HK-2 (cell line): ENCODE results near the gene LYPD5.
"Not testable (repeated sequence)": the region's sequence is repeated elsewhere in the genome, so short reads cannot be mapped to it uniquely, and the experiment has no call there.

Experiments
- DNase-seq: peaks from one replicate; pipeline ENCODE4 v3.0.0-alpha.2; 2018; ENCODE audit not compliant: unreplicated experiment

Gene LYPD5

DNA sequence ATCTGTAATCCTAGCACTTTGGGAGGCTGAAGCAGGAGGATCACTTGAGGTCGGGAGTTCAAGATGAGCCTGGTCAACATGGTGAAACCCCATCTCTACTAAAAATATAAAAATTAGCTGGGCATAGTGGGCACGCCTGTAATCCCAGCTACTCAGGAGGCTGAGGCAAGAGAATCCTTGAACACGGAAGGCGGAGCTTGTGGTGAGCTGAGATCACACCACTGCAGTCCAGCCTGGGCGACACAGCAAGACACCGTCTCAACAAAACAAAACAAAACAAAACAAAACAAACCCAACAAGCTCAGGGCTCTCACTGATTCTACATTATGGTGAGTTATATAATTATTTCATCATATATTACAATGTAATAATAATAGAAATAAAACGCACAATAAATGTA is 4.2 kb upstream of the LYPD5 start:
- DNase-seq = not testable (repeated sequence)

- DNase-seq = no peak
Observed at GRCh38 chr19:43804432-43804831, 2.2 kb upstream of the LYPD5 start.

- no peak for DNase-seq
Observed at GRCh38 chr19:43799502-43800142, 2.6 kb downstream of the LYPD5 start.

DNA sequence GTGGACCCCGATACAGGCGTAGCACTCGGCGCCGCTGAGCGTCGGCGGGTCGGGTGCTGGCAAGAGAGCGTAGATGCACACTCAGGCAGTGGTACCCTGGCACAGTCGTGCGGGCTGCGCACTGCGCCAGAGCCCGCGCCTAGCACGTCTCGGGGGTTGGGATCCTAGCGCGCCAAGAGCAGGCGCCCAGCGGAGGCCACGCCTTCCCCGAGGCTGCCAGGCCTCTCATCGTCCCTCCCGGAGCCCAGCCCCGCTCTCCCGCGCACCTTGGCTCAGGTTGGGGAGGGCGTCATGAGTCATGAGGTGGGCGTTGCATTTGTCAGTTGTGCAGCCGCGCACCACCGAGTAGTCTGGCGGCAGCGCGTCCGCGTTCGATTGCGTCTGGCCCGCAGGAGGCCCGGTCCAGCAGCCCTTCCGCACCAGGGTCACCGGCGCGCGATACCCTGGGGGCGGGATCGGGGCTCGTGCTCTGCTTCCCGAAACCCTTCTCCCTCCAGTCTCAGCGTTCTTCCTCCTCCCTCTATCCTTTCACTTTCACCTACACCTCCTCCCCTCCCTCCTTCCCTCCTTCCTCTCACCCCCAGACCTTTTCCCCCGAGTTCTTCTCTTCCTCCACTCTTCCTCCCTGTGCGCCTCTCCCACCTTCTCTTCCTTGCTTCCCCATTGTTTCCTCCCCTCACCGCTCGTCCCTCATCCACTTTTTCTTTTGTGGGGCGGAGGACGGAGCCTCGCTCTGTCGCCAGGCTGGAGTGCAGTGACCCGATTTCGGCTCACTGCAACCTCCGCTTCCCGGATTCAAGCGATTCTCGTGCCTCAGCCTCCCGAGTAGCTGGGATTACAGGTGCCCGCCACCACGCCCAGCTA is 3.5 kb downstream of the LYPD5 start:
- DNase-seq = peak; percentile 55

- no peak for DNase-seq
Observed at GRCh38 chr19:43798026-43798545, 4.2 kb downstream of the LYPD5 start.

GRCh38 chr19:43797556-43797955 is 4.7 kb downstream of the LYPD5 start:
- no peak for DNase-seq

DNA sequence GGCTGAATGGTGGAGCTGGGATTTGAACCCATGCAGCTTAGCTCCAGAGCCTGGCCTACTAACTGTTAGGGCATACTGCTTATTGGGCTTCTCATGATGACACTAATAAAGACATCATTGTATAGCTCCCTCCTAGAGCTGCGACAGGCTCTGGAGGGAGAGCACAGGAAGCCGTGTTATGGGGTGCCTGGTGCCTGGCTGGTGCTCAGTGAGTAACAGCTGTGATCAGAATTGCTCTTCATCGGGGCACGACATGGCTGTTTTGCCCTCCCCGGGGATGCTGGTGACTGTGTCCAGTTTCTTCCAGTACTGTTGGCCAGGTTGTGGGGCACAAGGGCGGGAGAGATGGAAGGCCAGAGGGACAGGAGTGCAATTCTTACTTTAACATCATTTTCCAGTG is 5.1 kb downstream of the LYPD5 start:
- DNase-seq = no peak

DNA sequence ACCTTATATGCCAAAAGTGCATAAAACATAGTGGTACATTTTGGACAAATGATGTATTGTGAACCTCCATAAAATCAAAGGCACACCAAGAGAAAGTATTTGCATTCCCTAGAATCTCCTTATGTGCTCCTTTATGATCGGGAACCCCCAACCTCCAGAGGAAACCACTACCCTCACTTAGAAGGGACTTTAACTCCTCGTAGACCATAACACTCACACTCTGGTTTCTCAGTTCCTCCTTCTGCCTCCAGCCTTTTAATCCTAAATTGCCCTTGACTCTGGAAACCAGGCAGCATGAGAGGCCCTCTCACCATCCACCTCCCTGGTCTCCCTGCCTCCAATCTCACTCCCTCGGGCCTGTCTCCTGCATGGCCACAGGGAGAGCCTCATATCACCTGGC is 11.7 kb downstream of the LYPD5 start:
- no peak for DNase-seq

- DNase-seq = peak; percentile 33
Observed at GRCh38 chr19:43789029-43789428, 13.2 kb downstream of the LYPD5 start.

DNA sequence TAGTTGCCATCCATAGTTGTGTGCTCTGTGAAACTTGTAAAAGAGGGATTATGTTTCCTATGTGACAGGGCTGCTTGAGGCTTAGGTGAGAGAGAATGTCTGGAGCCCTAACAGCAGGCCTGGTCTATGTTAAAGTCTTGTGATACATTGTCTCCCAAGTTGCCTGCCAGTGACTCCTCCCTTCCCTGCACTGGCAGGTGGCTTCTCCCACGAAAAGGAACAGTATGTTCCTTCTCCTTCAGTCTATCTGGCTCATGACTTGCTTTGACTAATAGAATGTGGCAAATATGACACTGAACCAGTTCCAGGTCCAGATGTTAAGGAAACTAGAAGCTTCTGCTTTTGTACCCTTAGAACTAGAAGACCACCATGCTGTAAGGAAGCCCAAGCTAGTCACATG is 15.6 kb downstream of the LYPD5 start:
- no peak for DNase-seq

DNA sequence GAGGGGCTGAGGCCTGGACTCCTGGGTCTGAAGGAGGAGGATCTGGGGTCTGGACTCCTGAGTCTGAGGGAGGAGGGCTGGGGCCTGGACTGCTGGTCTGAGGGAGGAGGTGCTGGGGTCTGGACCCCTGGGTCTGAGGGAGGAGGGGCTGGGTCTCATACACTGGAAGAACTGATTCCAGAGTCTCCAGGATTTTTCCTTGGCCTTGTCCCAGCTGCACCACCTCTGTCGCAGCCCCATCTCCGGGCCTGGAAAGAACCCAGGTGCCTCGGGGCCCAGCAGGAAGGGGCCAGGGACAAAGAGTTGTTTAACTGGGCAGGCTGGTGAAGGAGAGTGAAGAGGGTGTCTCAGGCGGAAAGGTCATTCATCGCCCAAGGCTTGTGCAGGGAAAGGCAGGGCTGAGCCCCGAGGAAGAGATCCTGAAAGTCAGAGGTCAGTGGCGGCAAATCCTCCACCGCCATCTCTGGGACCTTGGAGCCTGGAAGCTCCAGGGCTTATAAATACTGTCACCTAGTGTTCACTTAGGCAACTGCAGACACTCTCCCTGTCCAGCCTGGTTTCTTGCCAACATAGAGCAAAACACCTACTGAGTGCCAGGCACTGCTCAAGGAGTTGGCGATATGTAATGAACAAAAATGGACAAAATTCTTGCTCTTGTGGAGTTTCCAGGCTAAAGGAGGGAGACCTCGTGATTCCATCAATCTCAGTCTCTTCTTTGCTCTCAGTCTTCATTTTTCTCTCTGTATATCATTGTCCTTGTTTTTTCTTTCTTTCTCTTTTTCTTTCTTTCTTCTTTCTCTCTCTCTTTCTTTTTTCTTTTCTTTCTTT is 17.1 kb downstream of the LYPD5 start:
- peak; percentile 60 for DNase-seq

DNA sequence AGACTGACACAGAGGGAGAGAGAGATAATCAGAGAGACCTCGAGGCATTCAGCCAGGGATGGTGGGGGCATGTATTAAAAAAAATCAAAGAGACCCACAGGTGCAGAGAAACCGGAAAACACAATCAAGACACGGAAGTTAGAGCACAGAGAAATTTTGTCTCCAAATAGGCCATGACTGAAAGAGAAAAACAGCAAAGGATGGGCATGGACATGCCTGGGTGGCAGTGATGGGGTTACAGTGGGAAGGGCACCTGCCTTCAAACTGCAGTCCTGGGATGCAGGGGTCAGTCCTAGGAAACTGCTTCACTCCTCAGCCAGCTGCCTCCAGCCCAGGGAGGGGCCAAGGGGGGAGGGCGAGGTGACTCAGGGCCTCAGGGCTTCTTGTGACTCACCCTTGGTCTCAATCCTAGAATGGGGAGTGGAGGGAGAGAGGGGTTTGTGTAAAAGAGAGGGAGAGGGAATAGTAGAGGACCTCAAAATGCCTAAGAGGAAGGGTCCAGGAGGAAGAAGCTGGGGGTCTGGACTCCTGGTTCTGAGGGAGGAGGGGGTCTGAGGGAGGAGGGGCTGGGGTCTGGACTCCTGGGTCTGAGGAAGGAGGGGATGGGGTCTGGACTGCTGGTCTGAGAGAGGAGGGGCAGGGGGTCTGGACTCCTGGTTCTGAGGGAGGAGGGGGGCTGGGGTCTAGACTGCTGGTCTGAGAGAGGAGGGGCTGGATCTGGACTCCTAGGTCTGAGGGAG is 17.8 kb downstream of the LYPD5 start:
- DNase-seq = peak; percentile 74

DNA sequence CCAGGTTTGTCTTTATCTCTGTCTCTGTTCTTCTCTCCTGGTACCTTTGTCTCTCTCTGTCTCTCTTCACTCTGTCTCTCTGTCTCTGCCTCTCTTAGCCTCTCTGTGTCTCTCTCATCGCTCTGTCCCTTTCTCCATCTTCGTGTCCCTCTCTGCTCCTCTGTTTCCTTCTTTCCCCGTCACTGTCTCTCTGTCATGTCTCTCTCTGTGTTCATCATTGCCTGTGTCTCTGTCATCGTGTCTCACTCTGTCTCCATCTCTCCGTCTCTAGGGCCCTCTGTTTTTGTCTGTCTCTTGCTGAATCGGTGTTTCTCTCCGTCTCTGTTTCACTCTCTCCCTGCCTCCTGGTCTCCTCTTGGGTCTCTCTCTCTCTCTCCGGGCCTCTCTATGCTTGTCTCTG is 18.6 kb downstream of the LYPD5 start:
- DNase-seq = no peak

- DNase-seq = no peak
Observed at GRCh38 chr19:43782689-43783231, 19.5 kb downstream of the LYPD5 start.

DNA sequence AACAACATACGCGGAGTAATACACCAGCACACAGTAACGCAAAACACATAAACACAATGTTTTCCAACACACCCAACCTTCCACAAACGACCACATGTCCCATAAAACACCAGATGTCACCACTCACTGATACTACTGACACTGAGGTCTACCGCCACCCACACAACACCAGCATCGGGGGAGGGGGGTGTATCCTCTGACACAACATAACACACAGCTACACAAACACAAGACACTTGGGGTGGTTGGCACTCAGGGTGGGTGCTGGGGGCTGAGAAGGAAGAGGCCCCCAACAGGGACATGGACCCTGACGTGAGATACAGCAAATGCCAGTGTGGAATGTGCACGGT is 20.0 kb downstream of the LYPD5 start:
- no peak for DNase-seq

- no peak for DNase-seq
Observed at GRCh38 chr19:43781630-43782310, 20.5 kb downstream of the LYPD5 start.

DNA sequence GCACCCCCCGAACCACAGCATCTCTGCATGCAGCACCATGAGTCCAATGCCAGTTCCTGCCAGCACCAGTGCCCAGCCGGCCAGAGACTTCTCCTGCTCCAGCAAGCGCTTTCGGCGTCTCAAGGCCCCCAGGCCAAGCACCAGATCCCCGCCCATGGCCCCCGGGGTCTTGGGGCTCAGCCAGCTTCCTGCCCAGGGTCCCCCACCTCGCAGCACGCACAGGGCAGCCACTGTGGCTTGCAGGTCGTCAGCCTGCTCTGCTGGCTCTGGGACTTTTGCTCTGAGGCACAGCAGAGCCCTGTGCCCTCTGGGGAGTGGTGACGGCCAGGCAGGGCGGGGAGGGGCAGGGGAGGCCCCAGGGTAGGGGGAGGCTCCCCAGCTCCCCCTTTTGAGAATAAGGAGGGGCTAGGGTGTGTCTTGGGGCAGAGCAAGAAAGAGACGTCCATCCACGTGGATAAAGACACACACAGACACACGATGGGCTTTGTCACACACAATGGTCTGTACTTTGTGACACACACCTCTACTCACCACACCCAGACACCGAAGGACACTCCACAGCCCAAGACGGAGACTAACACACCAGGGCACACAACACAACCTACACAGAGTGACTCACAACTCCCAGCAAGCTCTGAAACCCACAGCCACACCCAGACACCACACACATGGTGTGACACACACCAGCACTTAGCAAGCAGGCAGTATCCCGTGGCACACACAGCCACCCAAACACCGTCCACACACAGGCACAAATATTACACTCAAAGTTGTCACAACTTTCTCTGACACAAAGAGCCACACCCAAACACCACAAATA is 21.3 kb downstream of the LYPD5 start, which contains the start of gene KCNN4:
KCNN4 (minus strand) TSS at position 268 of the 820 bp plus-strand sequence; CDS start at position 156, 112 bp downstream.
- DNase-seq = peak; percentile 42

DNA sequence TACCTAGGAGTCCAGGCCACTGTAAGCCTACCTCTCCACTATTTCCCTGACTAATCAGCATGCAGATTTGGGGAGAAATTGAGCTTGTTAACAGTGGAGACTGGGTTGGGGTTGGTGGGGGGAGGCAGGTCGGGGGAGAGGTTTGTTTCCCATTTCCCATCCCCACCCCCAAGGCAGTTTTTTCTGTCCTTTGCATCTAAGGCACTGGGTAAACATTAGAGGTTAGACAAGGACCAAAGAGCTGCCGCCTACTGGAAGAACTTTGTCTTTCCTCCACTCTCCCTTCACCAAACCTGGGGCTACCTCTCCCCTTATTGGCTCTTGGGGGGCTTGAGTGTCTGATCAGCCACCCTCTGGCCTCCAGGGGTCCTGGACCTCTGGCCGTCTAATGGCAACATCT is 22.4 kb downstream of the LYPD5 start:
- no peak for DNase-seq

GRCh38 chr19:43779147-43779819 is 23.0 kb downstream of the LYPD5 start:
- no peak for DNase-seq
